ENCODE data around the gene MUC6.

GRCh38 chr11:995752-996420 is 40.6 kb downstream of the MUC6 start:
- TF ChIP-seq CTCF (IDR thresholded peaks at IDR 0.05) (no peak), POLR2A (IDR thresholded peaks at IDR 0.05) (no peak)

Data from uterus (tissue), 2 donors.